ENCODE measurements around the gene JUN. TPM values are rescaled to one million over a fixed set of nuclear protein-coding genes. Genes with fewer than 3 reads are reported as not detected.
"Not testable (repeated sequence)": the region's sequence is repeated elsewhere in the genome, so short reads cannot be mapped to it uniquely, and the experiment has no call there.

The JUN gene
- total and polyA plus RNA-seq, 7 donors = 40.1 to 213 (median 137) TPM

DNA sequence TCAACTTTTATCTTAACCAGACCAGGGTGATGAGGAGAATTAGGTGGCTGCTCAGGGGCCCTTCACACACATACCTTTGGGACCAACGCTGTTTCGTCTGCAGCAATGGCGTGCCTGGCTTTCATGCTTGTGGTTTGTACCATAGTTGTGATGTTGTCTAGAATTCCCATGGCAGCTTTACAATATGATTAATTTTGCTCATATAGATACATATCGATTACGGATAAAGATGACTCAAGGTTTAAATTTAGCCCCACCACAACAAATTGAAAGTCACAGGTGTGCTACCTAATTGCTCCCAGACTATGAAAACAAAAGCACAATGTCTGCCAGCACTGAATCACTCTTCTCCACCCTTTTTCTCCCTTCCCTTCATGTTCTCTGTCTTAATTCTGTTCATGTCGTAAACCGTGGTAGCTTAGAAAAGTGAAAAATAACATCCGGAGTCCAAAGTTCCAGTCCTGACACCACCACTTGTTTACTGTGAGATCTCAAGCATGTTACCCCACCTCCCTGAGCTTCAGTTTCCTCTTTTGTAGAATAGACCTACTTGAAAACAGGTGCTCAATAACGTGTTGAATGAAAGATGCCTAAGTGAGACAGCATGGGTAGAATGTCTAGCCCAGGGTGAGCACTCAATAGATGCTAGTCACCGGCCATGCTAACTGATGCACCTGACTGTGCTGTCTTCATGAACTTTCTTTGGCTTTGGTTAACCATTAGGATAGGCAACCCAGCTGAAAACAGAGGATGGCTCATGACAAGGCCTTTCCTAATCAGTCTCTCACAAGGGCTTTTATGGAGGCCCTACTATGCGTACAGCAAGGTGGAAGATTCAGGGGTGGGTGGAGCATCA, 22.1 kb upstream of the JUN start:
- WGBS, 3 donors = 88 to 93% (median 92%) methylated on average over 11 of the region's 11 CpGs
- DNase-seq = no peak
- intact Hi-C loops (cut with DNase I) = no loop called here
- no peak for ATAC-seq
- no peak overlapping the region for H3K27ac ChIP-seq
- no peaks in the 10 kb centered on the region for H3K9me3 ChIP-seq
- no peaks in the 10 kb centered on the region for H3K27me3 ChIP-seq (ENCODE audit: insufficient read depth in 3 of 3, low read length in 2 of 3)
- peaks cover 8% of the 10 kb centered on the region for H3K4me1 ChIP-seq
- H3K36me3 ChIP-seq (ENCODE audit: insufficient read depth in 1 of 2, low read depth in 1 of 2) = no peaks in the 10 kb centered on the region
- no peak for TF ChIP-seq CTCF (IDR thresholded peaks at IDR 0.05)
- H3K4me3 ChIP-seq = no peak overlapping the region

GRCh38 chr1:58804853-58805565, 21.2 kb upstream of the JUN start:
- TF ChIP-seq CTCF (IDR thresholded peaks at IDR 0.05) = no peak
- Histone ChIP-seq H3K27ac (peak overlapping the region; percentile 2), H3K27me3 (ENCODE audit: insufficient read depth in 3 of 3, low read length in 2 of 3) (no peaks in the 10 kb centered on the region), H3K4me1 (peaks cover 8% of the 10 kb centered on the region), H3K9me3 (no peaks in the 10 kb centered on the region), H3K36me3 (ENCODE audit: insufficient read depth in 1 of 2, low read depth in 1 of 2) (no peaks in the 10 kb centered on the region), H3K4me3 (no peak overlapping the region)
- WGBS, 3 donors = 65 to 66% (median 65%) methylated on average over 3 of the region's 3 CpGs
- peak; percentile 58 to 95 (median 90) for ATAC-seq
- no peak for DNase-seq
- intact Hi-C loops (cut with DNase I) = no loop called here

- DNase-seq (no peak), ATAC-seq (no peak)
- intact Hi-C loops (cut with DNase I) = no loop called here
- H3K9me3 ChIP-seq = no peaks in the 10 kb centered on the region
- WGBS, 3 donors = 89 to 95% (median 93%) methylated on average over 2 of the region's 2 CpGs
- TF ChIP-seq CTCF (IDR thresholded peaks at IDR 0.05) = no peak
- no peaks in the 10 kb centered on the region for H3K36me3 ChIP-seq (ENCODE audit: insufficient read depth in 1 of 2, low read depth in 1 of 2)
- no peak overlapping the region for H3K4me3 ChIP-seq
- H3K4me1 ChIP-seq = peaks cover 8% of the 10 kb centered on the region
- H3K27ac ChIP-seq = no peak overlapping the region
- H3K27me3 ChIP-seq (ENCODE audit: insufficient read depth in 3 of 3, low read length in 2 of 3) = no peaks in the 10 kb centered on the region
Measured at GRCh38 chr1:58803858-58804257, 20.0 kb upstream of the JUN start.

GRCh38 chr1:58802640-58803399, 19.0 kb upstream of the JUN start:
- H3K36me3 ChIP-seq (ENCODE audit: insufficient read depth in 1 of 2, low read depth in 1 of 2) = no peaks in the 10 kb centered on the region
- no peak overlapping the region for H3K4me3 ChIP-seq
- ATAC-seq (no peak), DNase-seq (no peak)
- WGBS, 3 donors = 74 to 76% (median 74%) methylated on average over 5 of the region's 5 CpGs
- H3K4me1 ChIP-seq = peaks cover 8% of the 10 kb centered on the region
- H3K9me3 ChIP-seq = no peaks in the 10 kb centered on the region
- intact Hi-C loops (cut with DNase I) = no loop called here
- no peak for TF ChIP-seq CTCF (IDR thresholded peaks at IDR 0.05)
- H3K27ac ChIP-seq = no peak overlapping the region
- H3K27me3 ChIP-seq (ENCODE audit: insufficient read depth in 3 of 3, low read length in 2 of 3) = no peaks in the 10 kb centered on the region

GRCh38 chr1:58801286-58801685, 17.4 kb upstream of the JUN start:
- H3K27me3 ChIP-seq (ENCODE audit: insufficient read depth in 3 of 3, low read length in 2 of 3); DNase-seq; intact Hi-C loops (cut with DNase I); H3K4me3 ChIP-seq; H3K4me1 ChIP-seq; H3K36me3 ChIP-seq (ENCODE audit: insufficient read depth in 1 of 2, low read depth in 1 of 2); H3K9me3 ChIP-seq; H3K27ac ChIP-seq; ATAC-seq: not testable (repeated sequence)
- 89 to 99% (median 94%) methylated on average over 1 of the region's 1 CpG for WGBS, 3 donors
